Mammary epithelial cell (primary cell): Measurements from ENCODE around the gene CDH4.

Experiments
- CTCF ChIP-seq, 2 donors: IDR thresholded peaks in 1 of 2; conservative IDR thresholded peaks in 1 of 2; 2 replicates each; pipeline ENCODE4 v1.5.1; 2011 to 2012; ENCODE audit warnings: inconsistent platforms in 2 of 2, low read length in 2 of 2, mild to moderate bottlenecking in 2 of 2, control low read depth in 1 of 2, low read depth in 1 of 2; ENCODE audit not compliant: insufficient read depth in 1 of 2; ENCODE audit errors: extremely low read depth in 1 of 2
- EZH2 ChIP-seq: IDR thresholded peaks from 2 replicates; pipeline ENCODE4 v1.6.1; 2012; ENCODE audit warnings: low read length, inconsistent platforms, borderline replicate concordance

GRCh38 chr20:61371501-61372136 is 119.6 kb downstream of the CDH4 start:
- no peak for TF ChIP-seq CTCF (conservative IDR thresholded peaks at IDR 0.05 in 1 of 2, IDR thresholded peaks at IDR 0.05 in 1 of 2; ENCODE audit: extremely low read depth in 1 of 2, insufficient read depth in 1 of 2, low read depth in 1 of 2, low read length in 2 of 2)
- no peak for TF ChIP-seq EZH2
